Activated CD4-positive, alpha-beta T cell treated with anti-CD3 and anti-CD28 coated beads, Interleukin-2, amount 10 ng/mL, durations not matched to agents 24 days and 14 days (primary cell): ENCODE measurements around the gene CTNNA3. TPM values are rescaled to one million over a fixed set of nuclear protein-coding genes. Genes with fewer than 3 reads are reported as not detected.

Experiments
- DNase-seq: peaks from one replicate; pipeline ENCODE4 v3.0.0; 2022
- H3K27ac Mint-ChIP-seq: one replicate; pipeline ENCODE4 v1.8.0; 2022; ENCODE audit warnings: mild to moderate bottlenecking, mixed read lengths
- H3K27me3 Mint-ChIP-seq: one replicate; pipeline ENCODE4 v1.8.0; 2022; ENCODE audit warnings: mixed read lengths
- H3K36me3 Mint-ChIP-seq: one replicate; pipeline ENCODE4 v1.8.0; 2022; ENCODE audit warnings: low read depth, mild to moderate bottlenecking, mixed read lengths
- H3K4me1 Mint-ChIP-seq: one replicate; pipeline ENCODE4 v1.8.0; 2021; ENCODE audit warnings: mixed read lengths
- H3K4me3 Mint-ChIP-seq: one replicate; pipeline ENCODE4 v1.8.0; 2022; ENCODE audit warnings: mild to moderate bottlenecking, moderate library complexity, mixed read lengths
- H3K9me3 Mint-ChIP-seq: one replicate; pipeline ENCODE4 v1.8.0; 2021; ENCODE audit warnings: mixed read lengths
- intact Hi-C: fragments of 100-400 bp; cut with micrococcal nuclease; formaldehyde crosslinking; loops from one replicate; pipeline ENCODE4 v1.15.1; 2023
- total RNA-seq: library from RNA; stranded (reverse); gene quantifications from 2 replicates; pipeline ENCODE4 v1.2.3, GENCODE V29; 2022

CTNNA3 gene
- total RNA-seq, 1 donor from 2014 or later = not detected

GRCh38 chr10:67088036-67088435, 608.0 kb downstream of the CTNNA3 start:
- no peaks in the 10 kb centered on the region for H3K4me1 Mint-ChIP-seq
- no peak overlapping the region for H3K27ac Mint-ChIP-seq
- H3K27me3 Mint-ChIP-seq = no peaks in the 10 kb centered on the region
- no peaks in the 10 kb centered on the region for H3K36me3 Mint-ChIP-seq
- DNase-seq = no peak
- H3K4me3 Mint-ChIP-seq = no peak overlapping the region
- intact Hi-C loops = no loop called here
- no peaks in the 10 kb centered on the region for H3K9me3 Mint-ChIP-seq

GRCh38 chr10:67087135-67087425, 608.9 kb downstream of the CTNNA3 start:
- no peak overlapping the region for H3K4me3 Mint-ChIP-seq
- no peaks in the 10 kb centered on the region for H3K27me3 Mint-ChIP-seq
- no peak for DNase-seq
- intact Hi-C loops = no loop called here
- H3K4me1 Mint-ChIP-seq = no peaks in the 10 kb centered on the region
- H3K27ac Mint-ChIP-seq = no peak overlapping the region
- H3K9me3 Mint-ChIP-seq = no peaks in the 10 kb centered on the region
- H3K36me3 Mint-ChIP-seq = no peaks in the 10 kb centered on the region

- Mint-ChIP-seq H3K9me3 (no peaks in the 10 kb centered on the region), H3K27me3 (no peaks in the 10 kb centered on the region), H3K27ac (no peak overlapping the region), H3K4me1 (no peaks in the 10 kb centered on the region), H3K36me3 (no peaks in the 10 kb centered on the region), H3K4me3 (no peak overlapping the region)
- intact Hi-C loops = no loop called here
- DNase-seq = no peak
Measured at GRCh38 chr10:67086327-67087134, 609.5 kb downstream of the CTNNA3 start.

GRCh38 chr10:67079126-67079525, 616.9 kb downstream of the CTNNA3 start:
- Mint-ChIP-seq H3K4me3 (no peak overlapping the region), H3K4me1 (no peaks in the 10 kb centered on the region), H3K27me3 (no peaks in the 10 kb centered on the region), H3K36me3 (no peaks in the 10 kb centered on the region), H3K9me3 (no peaks in the 10 kb centered on the region), H3K27ac (no peak overlapping the region)
- intact Hi-C loops = no loop called here
- no peak for DNase-seq

- intact Hi-C loops = no loop called here
- no peaks in the 10 kb centered on the region for H3K27me3 Mint-ChIP-seq
- no peaks in the 10 kb centered on the region for H3K4me1 Mint-ChIP-seq
- no peaks in the 10 kb centered on the region for H3K9me3 Mint-ChIP-seq
- H3K4me3 Mint-ChIP-seq = no peak overlapping the region
- no peak for DNase-seq
- H3K36me3 Mint-ChIP-seq = no peaks in the 10 kb centered on the region
- no peak overlapping the region for H3K27ac Mint-ChIP-seq
Measured at GRCh38 chr10:67077376-67077775, 618.6 kb downstream of the CTNNA3 start.

GRCh38 chr10:67076144-67076543, 619.9 kb downstream of the CTNNA3 start:
- no peaks in the 10 kb centered on the region for H3K27me3 Mint-ChIP-seq
- H3K4me3 Mint-ChIP-seq = no peak overlapping the region
- intact Hi-C loops = no loop called here

GRCh38 chr10:67075491-67075971, 620.5 kb downstream of the CTNNA3 start:
- no peaks in the 10 kb centered on the region for H3K9me3 Mint-ChIP-seq
- no peaks in the 10 kb centered on the region for H3K36me3 Mint-ChIP-seq
- H3K27ac Mint-ChIP-seq = no peak overlapping the region
- H3K27me3 Mint-ChIP-seq = no peaks in the 10 kb centered on the region
- intact Hi-C loops = no loop called here
- H3K4me3 Mint-ChIP-seq = no peak overlapping the region
- H3K4me1 Mint-ChIP-seq = no peaks in the 10 kb centered on the region
- no peak for DNase-seq

More at GRCh38 chr10:67076144-67076543, 619.9 kb downstream of the CTNNA3 start:
- Mint-ChIP-seq H3K9me3 (no peaks in the 10 kb centered on the region), H3K36me3 (no peaks in the 10 kb centered on the region), H3K27ac (no peak overlapping the region), H3K4me1 (no peaks in the 10 kb centered on the region)
- no peak for DNase-seq

- DNase-seq = no peak
- H3K4me3 Mint-ChIP-seq = no peak overlapping the region
- H3K9me3 Mint-ChIP-seq = no peaks in the 10 kb centered on the region
- H3K27ac Mint-ChIP-seq = no peak overlapping the region
- intact Hi-C loops = no loop called here
- no peaks in the 10 kb centered on the region for H3K4me1 Mint-ChIP-seq
- no peaks in the 10 kb centered on the region for H3K36me3 Mint-ChIP-seq
- no peaks in the 10 kb centered on the region for H3K27me3 Mint-ChIP-seq
Measured at GRCh38 chr10:67072654-67073053, 623.3 kb downstream of the CTNNA3 start.

GRCh38 chr10:67050415-67050814, 645.6 kb downstream of the CTNNA3 start:
- H3K9me3 Mint-ChIP-seq = no peaks in the 10 kb centered on the region
- DNase-seq = no peak
- no peaks in the 10 kb centered on the region for H3K4me1 Mint-ChIP-seq
- no peaks in the 10 kb centered on the region for H3K27me3 Mint-ChIP-seq
- no peak overlapping the region for H3K27ac Mint-ChIP-seq
- no peak overlapping the region for H3K4me3 Mint-ChIP-seq
- intact Hi-C loops = no loop called here
- H3K36me3 Mint-ChIP-seq = no peaks in the 10 kb centered on the region

- Mint-ChIP-seq H3K27ac (no peak overlapping the region), H3K4me1 (no peaks in the 10 kb centered on the region), H3K9me3 (no peaks in the 10 kb centered on the region), H3K4me3 (no peak overlapping the region), H3K27me3 (no peaks in the 10 kb centered on the region), H3K36me3 (no peaks in the 10 kb centered on the region)
- intact Hi-C loops = no loop called here
- no peak for DNase-seq
Measured at GRCh38 chr10:67049988-67050387, 646.0 kb downstream of the CTNNA3 start.

GRCh38 chr10:67046507-67046906, 649.5 kb downstream of the CTNNA3 start:
- Mint-ChIP-seq H3K4me1 (no peaks in the 10 kb centered on the region), H3K4me3 (no peak overlapping the region), H3K27ac (no peak overlapping the region), H3K27me3 (no peaks in the 10 kb centered on the region), H3K36me3 (no peaks in the 10 kb centered on the region), H3K9me3 (no peaks in the 10 kb centered on the region)
- no peak for DNase-seq
- intact Hi-C loops = no loop called here

- H3K27ac Mint-ChIP-seq = no peak overlapping the region
- H3K4me3 Mint-ChIP-seq = no peak overlapping the region
- no peak for DNase-seq
- H3K36me3 Mint-ChIP-seq = no peaks in the 10 kb centered on the region
- H3K4me1 Mint-ChIP-seq = no peaks in the 10 kb centered on the region
- H3K27me3 Mint-ChIP-seq = no peaks in the 10 kb centered on the region
- H3K9me3 Mint-ChIP-seq = no peaks in the 10 kb centered on the region
- intact Hi-C loops = no loop called here
Measured at GRCh38 chr10:67045404-67045803, 650.6 kb downstream of the CTNNA3 start.

- DNase-seq = no peak
- H3K36me3 Mint-ChIP-seq = no peaks in the 10 kb centered on the region
Measured at GRCh38 chr10:67043041-67043440, 653.0 kb downstream of the CTNNA3 start.

GRCh38 chr10:67036808-67037207, 659.2 kb downstream of the CTNNA3 start:
- Mint-ChIP-seq H3K4me3 (no peak overlapping the region), H3K9me3 (no peaks in the 10 kb centered on the region), H3K36me3 (no peaks in the 10 kb centered on the region), H3K27me3 (no peaks in the 10 kb centered on the region), H3K4me1 (no peaks in the 10 kb centered on the region), H3K27ac (no peak overlapping the region)
- DNase-seq = no peak
- intact Hi-C loops = no loop called here

More at GRCh38 chr10:67043041-67043440, 653.0 kb downstream of the CTNNA3 start:
- Mint-ChIP-seq H3K4me1 (no peaks in the 10 kb centered on the region), H3K4me3 (no peak overlapping the region), H3K27me3 (no peaks in the 10 kb centered on the region), H3K27ac (no peak overlapping the region), H3K9me3 (no peaks in the 10 kb centered on the region)
- intact Hi-C loops = no loop called here

GRCh38 chr10:67033878-67034277, 662.1 kb downstream of the CTNNA3 start:
- Mint-ChIP-seq H3K4me1 (no peaks in the 10 kb centered on the region), H3K36me3 (no peaks in the 10 kb centered on the region), H3K27me3 (no peaks in the 10 kb centered on the region), H3K9me3 (no peaks in the 10 kb centered on the region), H3K4me3 (no peak overlapping the region), H3K27ac (no peak overlapping the region)
- intact Hi-C loops = no loop called here
- no peak for DNase-seq
